Stimulated activated CD4-positive, alpha-beta T cell treated with anti-CD3 and anti-CD28 coated beads, Interleukin-4, amount 100 ng/mL, for 4 hours (primary cell): ENCODE data around the gene IFI16.
A peak's percentile ranks its signal among the peaks of the same experiment; 100 is the strongest.

Source experiments
- DNase-seq, 2 experiments: peaks; one replicate each; pipeline ENCODE4 v3.0.0-alpha.2; 2020

Gene IFI16

DNA sequence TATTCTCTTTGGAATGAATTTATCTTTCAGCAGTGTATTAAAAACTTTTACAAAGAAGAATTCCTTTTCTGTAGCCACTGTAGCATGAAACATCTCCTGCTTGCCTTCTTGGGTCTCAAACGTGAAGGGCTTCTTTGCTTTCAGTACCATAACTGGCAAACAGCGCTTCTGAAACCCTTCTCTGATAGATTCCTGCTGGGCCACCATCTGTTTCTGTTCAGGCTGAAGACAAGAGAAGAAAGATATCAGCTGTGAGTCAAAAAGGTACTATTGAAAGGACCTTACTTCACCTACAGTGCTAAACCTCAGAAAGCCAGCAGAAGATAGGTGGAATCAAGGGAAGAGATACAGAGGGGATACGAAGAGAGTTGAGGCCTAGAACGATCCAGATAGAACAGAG lies 56.4 kb downstream of the IFI16 start:
- no peak for DNase-seq

DNA sequence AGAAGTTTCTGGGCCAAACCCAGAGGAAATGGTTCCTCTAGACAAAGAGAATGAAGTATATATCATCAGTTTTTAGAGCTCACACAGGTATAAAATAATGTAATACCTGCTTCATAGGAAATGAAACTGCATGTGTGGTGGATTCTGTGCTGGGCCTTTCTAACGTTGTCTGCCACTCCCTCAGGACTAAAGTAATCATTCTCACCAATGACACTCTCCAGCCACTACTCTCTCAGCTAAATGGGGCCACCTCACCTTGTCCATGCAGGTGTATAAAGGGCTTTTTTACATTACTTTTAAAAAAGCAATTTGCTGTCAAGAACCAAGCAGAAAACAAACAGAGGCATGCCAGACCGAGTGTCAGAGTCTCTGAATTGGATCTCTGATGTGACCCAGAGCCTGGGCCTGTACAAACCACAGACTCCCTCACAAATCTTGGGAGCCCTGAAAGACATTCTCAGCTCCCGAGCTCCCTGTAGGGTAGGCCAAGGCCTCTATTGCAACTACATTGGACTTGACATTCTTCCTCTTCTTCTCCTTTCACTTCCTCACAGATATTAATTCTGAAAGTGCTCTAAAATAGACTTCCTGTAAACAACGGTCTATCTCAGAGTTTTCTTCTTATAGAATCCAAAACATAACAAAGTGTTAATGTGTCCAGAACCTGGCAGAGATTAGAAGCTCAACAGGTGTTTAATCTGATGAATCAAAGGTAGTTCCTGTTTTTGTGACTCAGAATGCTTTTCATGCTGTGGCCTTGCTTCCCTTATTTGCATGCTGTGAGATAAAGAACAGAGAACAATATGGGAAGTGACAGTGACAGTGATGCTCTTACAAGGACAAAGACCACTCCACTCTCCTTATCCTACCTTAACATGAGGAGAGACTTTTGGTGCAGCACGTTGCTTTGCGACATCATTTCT lies 58.3 kb downstream of the IFI16 start:
- no peak for DNase-seq

- DNase-seq, result peak in 1 of 2 experiments; percentile 16
Observed at GRCh38 chr1:159068886-159069285, 59.2 kb downstream of the IFI16 start.

GRCh38 chr1:159071970-159072582 lies 62.4 kb downstream of the IFI16 start:
- DNase-seq, result no peak

GRCh38 chr1:159076438-159077119 lies 66.9 kb downstream of the IFI16 start, which contains the start of gene AIM2:
Gene AIM2 (minus strand): TSS chr1:159076766. CDS start chr1:159073499, 3,267 bp downstream.
- peak; percentile 41 to 58 for DNase-seq

DNA sequence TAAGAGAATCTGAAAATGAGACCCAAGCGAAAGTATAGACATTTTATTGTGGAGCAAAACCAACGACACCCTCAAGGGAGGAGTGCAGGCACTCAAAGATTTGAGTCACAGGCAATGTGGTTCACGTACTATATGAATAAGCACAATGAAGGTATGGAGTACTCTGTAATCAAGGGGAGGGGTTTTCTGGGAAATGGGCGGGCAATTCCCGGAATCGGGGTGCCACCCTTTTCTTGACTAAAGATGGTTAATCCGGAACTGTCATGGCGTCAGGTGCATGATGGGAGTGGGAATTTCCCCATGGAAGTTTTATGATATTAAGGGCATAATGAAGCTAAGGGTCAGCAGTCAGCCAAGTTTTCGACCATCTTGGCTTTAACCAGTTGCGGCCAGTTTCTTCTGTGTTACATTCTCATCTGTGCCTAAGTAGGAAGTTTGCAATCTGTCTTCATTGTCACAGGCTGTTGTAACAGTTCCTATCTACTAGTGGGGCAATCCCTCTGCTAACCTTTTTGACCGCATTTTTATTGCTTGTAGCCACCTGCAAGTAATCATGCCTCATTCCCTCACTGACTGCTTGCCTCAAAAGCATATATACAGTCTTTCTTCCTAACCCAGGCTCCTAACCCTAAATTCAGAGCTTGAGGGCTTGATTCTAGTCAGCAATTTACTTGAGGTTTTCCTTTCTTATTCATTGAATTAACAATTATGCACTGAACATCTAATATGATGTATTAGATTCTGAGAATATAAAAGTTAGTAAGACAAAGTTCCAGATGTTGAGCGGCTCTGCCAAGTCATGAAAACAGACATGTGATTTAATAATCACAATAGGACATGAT lies 67.6 kb downstream of the IFI16 start:
- peak; percentile 88 to 93 for DNase-seq

GRCh38 chr1:159079525-159079924 lies 69.8 kb downstream of the IFI16 start:
- DNase-seq, result no peak

DNA sequence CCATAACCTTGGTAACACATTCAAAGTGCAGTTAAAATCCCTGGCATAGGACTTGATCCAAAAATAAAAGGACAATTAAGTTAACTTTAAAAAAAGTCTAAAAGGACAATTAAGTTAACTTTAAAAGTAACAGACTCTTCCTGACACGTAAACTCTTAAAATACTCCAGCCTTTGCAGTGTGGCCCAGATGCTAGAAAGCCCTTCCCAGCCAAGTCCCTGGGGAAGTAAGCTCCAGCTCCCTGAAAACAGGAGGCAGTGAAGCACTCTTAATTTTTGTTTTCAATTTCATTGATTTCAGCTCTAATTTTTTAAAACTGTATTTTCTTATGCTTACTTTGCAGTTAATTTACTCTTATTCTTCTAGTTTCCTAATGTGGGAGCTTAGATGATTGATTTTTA lies 71.9 kb downstream of the IFI16 start:
- no peak for DNase-seq

DNA sequence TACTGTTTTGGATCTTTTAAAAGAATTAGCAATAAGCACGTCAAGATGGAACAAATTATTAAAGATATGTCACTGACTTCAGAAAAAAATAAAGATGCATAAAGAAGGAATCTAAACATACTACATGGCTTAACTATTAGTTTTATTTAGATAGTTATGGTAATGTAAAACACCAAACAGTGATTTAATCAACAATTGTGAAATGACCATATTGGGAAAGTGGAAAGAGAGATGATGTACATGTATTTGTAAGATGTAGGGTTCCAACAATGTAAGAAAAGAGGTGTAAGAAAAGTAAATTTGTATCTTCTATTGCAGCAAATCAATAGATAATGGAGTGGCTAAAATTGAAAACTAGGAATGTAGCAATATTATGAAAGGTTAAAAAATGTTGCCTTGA lies 73.3 kb downstream of the IFI16 start:
- no peak for DNase-seq

- no peak for DNase-seq
Observed at GRCh38 chr1:159084152-159084551, 74.4 kb downstream of the IFI16 start.

DNA sequence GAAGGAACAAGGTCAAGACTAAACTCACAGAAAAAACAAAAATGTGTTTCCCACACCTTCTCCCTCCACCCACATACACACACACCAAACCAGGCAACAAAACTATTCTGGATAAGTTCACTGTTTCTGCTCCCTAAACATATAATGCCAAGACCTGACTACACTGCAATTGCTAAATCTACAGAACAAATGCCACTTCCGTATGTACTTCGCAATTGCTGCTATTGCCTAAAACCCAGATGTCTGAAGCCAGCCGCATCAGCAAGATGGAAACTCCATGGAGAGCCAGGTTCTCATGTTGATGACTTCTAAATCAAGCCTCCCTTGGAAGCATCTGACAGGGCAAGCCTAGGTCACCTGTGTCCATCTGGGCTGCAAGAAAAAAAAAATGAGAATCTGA lies 75.2 kb downstream of the IFI16 start:
- DNase-seq, result no peak

DNA sequence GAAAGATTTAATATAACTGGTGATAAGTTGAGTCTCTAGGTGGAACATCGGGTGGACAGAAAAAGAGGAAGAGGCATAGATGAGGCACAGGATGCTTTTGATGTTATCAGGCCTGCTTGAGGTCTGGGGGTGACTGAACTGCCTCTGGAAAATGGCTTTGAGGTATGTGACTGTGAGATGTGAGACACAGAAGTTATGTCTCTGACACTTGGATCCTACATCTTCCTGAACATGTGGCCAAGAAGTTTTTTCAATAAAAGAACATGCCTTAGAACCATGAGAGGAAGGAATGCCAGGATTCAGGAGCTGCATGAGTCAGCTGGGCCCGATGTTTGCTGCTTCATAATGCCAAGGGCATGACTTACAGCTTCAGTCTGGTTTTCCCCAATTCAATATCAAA lies 78.3 kb downstream of the IFI16 start:
- DNase-seq, result no peak

DNA sequence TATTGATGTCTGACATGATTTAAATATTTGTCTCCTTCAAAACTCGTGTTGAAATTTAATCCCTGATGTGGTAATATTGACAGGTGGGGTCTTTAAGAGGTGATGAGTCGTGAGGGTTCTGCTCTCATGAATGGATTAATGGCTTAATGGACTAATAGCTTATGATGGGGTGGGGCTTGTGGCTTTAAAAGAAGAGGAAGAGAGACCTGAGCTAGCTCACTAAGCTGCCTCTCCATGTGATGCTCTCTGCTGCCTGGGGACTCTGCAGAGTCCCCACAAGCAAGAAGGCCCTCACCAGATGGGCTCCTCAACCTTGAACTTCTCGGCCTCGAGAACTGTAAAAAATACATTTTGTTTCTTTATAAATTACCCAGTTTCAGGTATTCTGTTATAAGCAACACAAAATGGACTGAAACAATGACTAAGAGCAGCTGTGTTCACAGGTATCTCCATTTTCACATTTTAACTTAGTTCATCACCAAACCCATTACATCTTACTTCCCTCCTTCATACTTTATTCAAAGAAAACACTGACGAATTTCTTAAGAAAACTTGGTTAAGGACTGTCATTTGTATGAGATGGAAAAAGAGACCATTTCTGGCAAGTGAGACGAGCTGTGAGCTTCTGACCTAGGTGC lies 79.0 kb downstream of the IFI16 start:
- DNase-seq, result no peak

DNA sequence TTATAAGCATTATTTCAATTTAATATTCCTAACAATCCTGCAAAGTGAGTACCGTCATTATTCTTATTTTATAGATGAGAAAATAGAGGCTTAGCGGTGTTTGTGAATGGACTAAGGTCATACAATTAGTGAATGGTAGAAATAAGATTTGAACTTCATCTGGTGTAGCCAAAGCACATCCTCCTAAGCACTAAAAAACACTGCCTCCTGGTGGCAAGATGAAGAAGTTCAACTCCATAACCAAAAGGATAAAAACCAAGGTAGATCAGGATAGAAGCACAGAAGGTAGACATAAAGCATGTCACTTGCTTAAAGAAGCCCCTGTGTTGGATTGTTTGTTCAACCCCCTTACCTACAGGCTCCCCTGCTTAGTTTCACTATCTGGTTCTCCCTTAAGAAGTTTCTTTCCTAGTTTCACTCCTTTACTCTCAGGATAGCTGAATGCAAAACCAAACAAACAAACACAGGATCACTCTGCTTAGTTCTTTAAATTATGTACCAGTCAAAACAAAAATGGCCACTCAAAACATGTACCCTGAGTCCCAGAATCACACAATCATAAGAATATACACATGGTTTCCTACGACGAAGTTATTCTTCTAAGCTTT lies 79.6 kb downstream of the IFI16 start:
- no peak for DNase-seq

- DNase-seq, result no peak
Observed at GRCh38 chr1:159090286-159091179, 80.8 kb downstream of the IFI16 start.

- DNase-seq, result no peak
Observed at GRCh38 chr1:159091180-159091560, 81.5 kb downstream of the IFI16 start.

DNA sequence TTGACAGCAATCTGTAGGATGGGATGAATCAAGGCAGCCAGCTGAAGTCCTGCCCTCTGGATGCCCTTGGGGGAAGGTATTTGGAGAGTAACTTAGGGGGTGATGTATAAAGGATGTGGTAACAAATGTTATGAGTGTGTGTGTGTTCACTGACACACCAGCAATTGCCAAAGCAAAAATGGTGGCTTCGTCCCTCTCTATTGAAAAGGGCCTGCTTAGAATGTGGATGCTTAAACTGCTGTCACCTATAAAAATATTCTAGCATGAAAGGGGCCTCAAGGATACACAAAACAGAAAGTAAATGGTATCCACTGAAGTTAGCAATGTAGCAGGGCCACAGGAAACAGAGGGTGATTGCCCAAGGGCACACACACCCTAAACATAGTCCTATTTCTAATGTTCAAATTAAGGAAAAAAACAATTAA lies 81.9 kb downstream of the IFI16 start:
- DNase-seq, result no peak

DNA sequence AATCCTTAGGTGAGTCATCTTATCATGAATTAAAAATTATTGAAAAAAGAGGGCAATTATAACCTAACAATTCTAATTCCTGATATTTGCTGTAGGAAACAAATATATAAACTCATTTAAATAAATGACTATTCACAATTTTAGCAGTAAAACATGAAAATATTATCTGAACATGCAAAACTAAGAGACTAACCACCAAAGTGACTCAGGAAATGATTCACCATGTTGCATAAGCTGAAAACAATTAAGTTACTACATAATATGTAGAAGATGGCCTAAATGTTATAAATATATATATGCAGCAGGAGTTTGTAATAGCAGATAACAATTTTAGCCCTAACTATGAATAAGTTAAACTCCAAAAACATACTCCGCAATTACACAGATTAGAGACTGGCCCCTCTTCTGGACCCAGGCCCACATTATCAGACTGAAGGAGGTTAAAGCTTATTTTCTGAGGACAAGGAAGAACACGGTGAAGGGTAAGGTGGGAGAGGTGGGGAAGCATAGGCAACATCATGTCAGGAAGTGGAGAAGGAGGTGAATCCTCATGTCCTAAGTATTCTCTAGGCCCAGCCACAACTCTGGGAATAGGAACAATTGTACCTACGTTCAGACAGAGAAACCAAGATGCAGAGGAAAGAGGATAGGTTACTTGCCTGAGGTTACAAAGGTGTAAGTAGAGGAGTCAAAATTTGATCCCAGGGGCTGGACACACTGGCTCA lies 82.5 kb downstream of the IFI16 start:
- DNase-seq, result no peak

GRCh38 chr1:159098596-159098995 lies 88.9 kb downstream of the IFI16 start:
- no peak for DNase-seq

DNA sequence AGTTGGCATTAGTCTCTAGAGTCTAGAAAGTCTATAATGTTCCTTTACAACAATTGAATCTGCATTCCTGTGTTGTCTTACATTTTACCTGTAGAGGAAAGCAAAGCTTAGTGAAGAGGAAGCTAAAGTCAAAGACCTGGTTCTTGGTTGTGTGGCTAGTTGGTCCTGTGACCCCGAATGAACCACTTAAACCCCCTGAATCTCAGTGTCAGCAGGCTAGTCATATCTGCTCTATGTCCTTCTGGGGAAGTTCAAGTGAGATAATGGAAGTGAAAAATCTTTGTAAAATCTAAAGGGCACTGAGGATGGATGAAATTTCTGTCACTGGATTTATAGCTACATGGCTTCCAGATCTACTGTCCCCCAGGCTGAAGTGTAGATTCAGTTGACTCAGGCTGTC lies 90.9 kb downstream of the IFI16 start:
- no peak for DNase-seq
